Bone marrow (tissue), 2 donors: ENCODE data around the gene DNMBP.
A peak's percentile ranks its signal among the peaks of the same experiment; 100 is the strongest.

Source experiments
- DNase-seq, 2 donors: peaks; one replicate each; lab custom pipeline; 2025; lab: John Stamatoyannopoulos, UW

Gene DNMBP, protein sequence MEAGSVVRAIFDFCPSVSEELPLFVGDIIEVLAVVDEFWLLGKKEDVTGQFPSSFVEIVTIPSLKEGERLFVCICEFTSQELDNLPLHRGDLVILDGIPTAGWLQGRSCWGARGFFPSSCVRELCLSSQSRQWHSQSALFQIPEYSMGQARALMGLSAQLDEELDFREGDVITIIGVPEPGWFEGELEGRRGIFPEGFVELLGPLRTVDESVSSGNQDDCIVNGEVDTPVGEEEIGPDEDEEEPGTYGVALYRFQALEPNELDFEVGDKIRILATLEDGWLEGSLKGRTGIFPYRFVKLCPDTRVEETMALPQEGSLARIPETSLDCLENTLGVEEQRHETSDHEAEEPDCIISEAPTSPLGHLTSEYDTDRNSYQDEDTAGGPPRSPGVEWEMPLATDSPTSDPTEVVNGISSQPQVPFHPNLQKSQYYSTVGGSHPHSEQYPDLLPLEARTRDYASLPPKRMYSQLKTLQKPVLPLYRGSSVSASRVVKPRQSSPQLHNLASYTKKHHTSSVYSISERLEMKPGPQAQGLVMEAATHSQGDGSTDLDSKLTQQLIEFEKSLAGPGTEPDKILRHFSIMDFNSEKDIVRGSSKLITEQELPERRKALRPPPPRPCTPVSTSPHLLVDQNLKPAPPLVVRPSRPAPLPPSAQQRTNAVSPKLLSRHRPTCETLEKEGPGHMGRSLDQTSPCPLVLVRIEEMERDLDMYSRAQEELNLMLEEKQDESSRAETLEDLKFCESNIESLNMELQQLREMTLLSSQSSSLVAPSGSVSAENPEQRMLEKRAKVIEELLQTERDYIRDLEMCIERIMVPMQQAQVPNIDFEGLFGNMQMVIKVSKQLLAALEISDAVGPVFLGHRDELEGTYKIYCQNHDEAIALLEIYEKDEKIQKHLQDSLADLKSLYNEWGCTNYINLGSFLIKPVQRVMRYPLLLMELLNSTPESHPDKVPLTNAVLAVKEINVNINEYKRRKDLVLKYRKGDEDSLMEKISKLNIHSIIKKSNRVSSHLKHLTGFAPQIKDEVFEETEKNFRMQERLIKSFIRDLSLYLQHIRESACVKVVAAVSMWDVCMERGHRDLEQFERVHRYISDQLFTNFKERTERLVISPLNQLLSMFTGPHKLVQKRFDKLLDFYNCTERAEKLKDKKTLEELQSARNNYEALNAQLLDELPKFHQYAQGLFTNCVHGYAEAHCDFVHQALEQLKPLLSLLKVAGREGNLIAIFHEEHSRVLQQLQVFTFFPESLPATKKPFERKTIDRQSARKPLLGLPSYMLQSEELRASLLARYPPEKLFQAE (N-terminal part only)

GRCh38 chr10:100009793-100010676, at the start of gene DNMBP:
DNMBP (minus strand) TSS chr10:100009947; CDS start chr10:99972124, 37,823 bp downstream.
- peak; percentile 42 to 66 for DNase-seq

DNA sequence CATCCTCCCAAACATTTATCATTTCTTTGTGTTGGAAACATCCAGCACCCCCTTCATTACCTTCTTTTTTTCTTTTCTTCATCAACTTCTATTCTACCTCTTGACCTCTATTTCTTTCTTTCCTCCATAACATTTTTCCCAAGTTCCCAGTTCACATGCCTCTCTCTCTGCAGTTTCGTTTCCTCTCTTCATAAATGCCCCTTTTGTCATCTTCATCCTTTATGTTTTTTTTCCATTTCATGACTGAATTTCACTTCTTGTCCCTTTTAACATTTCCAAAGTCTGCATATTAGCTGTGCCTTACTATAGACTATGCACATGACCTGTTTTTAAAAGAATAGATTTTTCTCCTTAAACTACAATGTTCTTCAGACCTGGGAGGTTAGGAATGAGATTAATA, 48.2 kb upstream of the DNMBP start:
- DNase-seq, result no peak

- DNase-seq, result no peak
Measured at GRCh38 chr10:100053686-100054460, 44.1 kb upstream of the DNMBP start.

GRCh38 chr10:100046021-100046486, 36.3 kb upstream of the DNMBP start:
- DNase-seq, result peak; percentile 43

GRCh38 chr10:100045592-100045991, 35.8 kb upstream of the DNMBP start:
- DNase-seq, result no peak

- DNase-seq, result no peak
Measured at GRCh38 chr10:100043796-100044195, 34.0 kb upstream of the DNMBP start.

DNA sequence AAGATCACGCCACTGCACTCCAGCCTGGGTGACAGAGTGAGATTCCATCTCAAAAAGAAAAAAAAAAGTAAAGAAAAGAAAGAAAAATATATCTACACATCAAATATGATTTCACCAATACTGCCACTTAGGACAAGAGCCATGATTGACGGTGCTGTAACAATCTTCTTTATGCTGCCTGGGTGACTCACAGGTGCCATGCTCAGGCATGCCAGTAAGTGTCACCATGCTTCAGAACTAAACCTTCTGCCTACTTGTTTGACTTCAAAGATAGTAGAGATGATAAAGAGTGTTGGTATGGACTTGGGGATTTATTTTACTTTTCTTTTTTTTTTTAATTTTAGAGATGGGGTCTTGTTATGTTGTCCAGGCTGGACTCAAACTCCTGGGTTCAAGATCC, 33.6 kb upstream of the DNMBP start:
- DNase-seq, result no peak

- no peak for DNase-seq
Measured at GRCh38 chr10:100041306-100042002, 31.7 kb upstream of the DNMBP start.

DNA sequence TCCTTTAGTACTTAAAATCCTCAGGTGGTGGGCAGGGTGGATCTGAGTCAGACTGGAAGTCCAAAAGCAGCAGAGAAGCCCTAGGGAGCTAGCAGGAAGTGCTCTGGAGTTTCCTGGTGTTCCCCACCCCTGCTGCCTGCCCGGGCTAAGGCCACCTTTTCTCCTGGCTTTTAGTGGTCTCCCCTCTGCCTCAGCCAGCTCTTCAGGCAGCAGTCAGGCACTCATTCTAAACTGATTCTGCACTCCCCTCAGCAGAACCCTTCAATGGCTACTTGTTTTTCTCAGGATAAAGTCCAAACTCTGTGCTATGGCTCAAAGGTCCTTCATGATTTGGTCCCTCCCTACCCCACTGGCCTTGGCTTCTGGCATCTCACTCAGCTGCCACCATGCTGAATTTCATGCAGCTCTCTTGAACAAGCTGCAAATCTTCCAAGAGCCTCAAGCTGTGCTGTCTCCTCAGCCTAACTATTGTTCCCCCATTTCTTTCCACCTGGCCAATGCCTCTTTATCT, 28.9 kb upstream of the DNMBP start:
- no peak for DNase-seq

GRCh38 chr10:100037758-100038315, 28.1 kb upstream of the DNMBP start:
- no peak for DNase-seq

DNA sequence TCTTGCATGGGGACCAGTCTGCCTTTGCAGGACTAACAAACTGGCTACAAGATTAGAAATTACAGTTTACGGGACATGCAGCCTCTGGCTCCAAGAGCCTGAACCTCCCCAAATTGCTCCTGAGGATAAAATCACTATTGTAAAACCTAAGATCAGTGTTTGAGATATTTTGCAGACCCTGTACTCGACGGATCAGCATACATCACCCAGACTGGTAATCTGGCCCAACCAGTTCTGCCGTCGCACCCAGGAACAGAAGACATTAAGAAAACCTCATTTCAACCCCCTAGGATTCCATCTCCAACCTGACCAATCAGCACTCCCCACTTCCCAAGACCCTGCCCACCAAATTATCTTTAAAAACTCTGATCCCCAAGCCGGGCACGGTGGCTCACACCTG, 27.1 kb upstream of the DNMBP start:
- DNase-seq, result no peak

- DNase-seq, result no peak
Measured at GRCh38 chr10:100033766-100034418, 24.1 kb upstream of the DNMBP start.

DNA sequence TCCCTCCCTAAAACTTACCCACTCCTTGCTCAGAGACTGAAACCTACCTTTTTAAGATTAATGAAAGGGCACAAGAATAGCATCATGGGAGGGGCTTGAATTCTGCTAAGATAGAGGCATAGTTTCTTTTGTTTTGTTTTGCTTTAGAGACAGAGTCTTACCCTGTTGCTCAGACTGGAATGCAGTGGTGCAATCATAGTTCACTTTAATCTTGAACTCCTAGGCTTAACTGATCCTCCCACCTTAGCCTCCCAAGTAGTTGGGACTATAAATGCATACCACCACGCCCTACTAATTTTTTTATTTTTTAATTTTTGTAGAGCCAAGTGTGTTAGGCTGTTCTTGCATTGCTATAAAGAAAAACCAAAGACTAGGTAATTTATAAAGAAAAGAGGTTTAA, 17.7 kb upstream of the DNMBP start:
- DNase-seq, result no peak

DNA sequence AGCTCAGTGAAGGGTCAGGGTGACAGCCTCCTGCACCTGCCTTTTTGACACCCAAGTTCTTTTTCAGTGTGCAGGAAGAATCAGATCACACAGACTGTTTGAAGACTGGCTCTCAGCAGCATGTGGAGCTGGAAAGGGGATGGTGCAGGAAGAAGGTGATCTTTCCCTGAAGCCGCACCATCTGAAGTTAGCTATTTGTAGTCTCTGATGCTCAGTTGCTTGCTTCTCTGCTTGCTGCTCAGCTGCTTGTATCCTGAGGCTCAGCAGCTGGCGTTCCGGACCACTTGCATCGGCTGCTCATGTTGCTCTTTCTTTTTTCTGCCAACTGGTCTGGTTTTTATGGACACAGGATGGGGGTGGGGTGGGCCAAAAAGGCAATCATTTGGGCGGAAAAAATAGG, 15.8 kb upstream of the DNMBP start:
- no peak for DNase-seq

- no peak for DNase-seq
Measured at GRCh38 chr10:100024748-100025147, 15.0 kb upstream of the DNMBP start.

GRCh38 chr10:100022403-100022802, 12.7 kb upstream of the DNMBP start:
- DNase-seq, result no peak

DNA sequence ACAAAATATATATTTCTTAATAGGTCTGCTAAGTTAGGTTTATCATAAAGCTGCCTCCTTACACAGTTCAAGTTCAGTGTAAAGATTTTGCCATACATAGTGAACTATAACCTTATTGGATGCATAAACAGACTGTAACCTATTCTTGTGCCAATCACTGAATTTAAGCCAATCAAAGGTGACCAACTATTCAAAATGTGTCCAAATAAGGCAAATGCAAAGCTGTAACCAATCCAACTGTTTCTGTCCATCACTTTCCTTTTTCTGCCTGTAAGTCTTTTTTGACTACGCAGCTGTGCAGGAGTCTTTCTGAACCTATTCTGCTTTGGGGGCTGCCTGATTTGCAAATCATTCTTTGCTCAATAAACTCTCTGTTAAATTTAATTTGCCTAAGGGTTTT, 11.6 kb upstream of the DNMBP start:
- DNase-seq, result no peak

DNA sequence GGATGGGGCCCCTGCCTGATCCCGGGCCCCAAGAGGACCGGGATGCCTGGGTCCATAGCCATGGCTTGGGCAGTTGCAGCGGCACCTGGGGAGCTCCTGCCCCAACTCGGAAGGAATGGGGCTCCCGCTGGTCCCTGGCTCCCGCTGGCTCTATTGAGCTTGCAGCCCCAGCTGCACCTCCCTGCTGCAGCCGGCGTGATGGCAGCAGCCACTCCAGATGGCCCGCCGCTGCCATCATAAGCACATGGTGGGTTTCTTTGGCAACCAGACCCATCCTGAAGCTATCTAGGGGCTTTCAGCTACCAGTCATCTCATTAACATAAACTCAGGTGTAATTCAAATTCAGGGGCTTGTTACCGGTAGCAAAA, 11.1 kb upstream of the DNMBP start:
- no peak for DNase-seq
